NT2/D1 (cell line): Measurements from ENCODE around the gene RAVER1.

ENCODE experiments used
- DNase-seq: peaks from one replicate; pipeline ENCODE4 v3.0.0-alpha.2; 2011; ENCODE audit warnings: low read depth, low spot score
- H3K27me3 ChIP-seq: 2 replicates; pipeline ENCODE4 v1.6.0; 2011; ENCODE audit warnings: mild to moderate bottlenecking; ENCODE audit not compliant: insufficient read length, insufficient read depth
- H3K36me3 ChIP-seq: 2 replicates; pipeline ENCODE4 v1.6.1; 2011; ENCODE audit warnings: mild to moderate bottlenecking, low read length, mixed read lengths; ENCODE audit not compliant: insufficient read depth, insufficient read length
- H3K4me1 ChIP-seq: 2 replicates; pipeline ENCODE4 v1.5.1; 2011; ENCODE audit not compliant: insufficient read depth, insufficient read length
- H3K4me3 ChIP-seq: 2 replicates; pipeline ENCODE4 v1.5.1; 2011; ENCODE audit warnings: low read depth; ENCODE audit not compliant: insufficient read length
- H3K9ac ChIP-seq: 2 replicates; pipeline ENCODE4 v1.6.0; 2011; ENCODE audit warnings: low read depth; ENCODE audit not compliant: insufficient read length
- H3K9me3 ChIP-seq: 2 replicates; pipeline ENCODE4 v1.5.1; 2011; ENCODE audit warnings: mild to moderate bottlenecking, low read length; ENCODE audit not compliant: insufficient read depth
- SUZ12 ChIP-seq: IDR thresholded peaks from 2 replicates; pipeline ENCODE4 v1.6.1; 2011; ENCODE audit not compliant: insufficient read length, insufficient read depth; ENCODE audit errors: extremely low read depth
- YY1 ChIP-seq: IDR thresholded peaks from 2 replicates; pipeline ENCODE4 v1.6.1; 2011; ENCODE audit not compliant: insufficient read length, insufficient read depth
- ZNF274 ChIP-seq: IDR thresholded peaks from 2 replicates; pipeline ENCODE4 v1.6.1; 2011; ENCODE audit warnings: mild to moderate bottlenecking, low read depth, low read length

The RAVER1 gene

GRCh38 chr19:10290876-10291553 lies 42.3 kb downstream of the RAVER1 start:
- no peak for DNase-seq
- peak overlapping the region; percentile 51 for H3K4me3 ChIP-seq
- peaks cover 53% of the 10 kb centered on the region for H3K4me1 ChIP-seq
- H3K36me3 ChIP-seq, result peaks cover under 1% of the 10 kb centered on the region
- no peaks in the 10 kb centered on the region for H3K9me3 ChIP-seq
- no peak for TF ChIP-seq YY1
- no peak for TF ChIP-seq ZNF274
- no peak for TF ChIP-seq SUZ12
- peaks cover 86% of the 10 kb centered on the region for H3K27me3 ChIP-seq
- H3K9ac ChIP-seq, result peak overlapping the region; percentile 72

GRCh38 chr19:10290357-10290875 lies 42.9 kb downstream of the RAVER1 start:
- Histone ChIP-seq H3K36me3 (peaks cover 6% of the 10 kb centered on the region), H3K9ac (peak overlapping the region; percentile 68), H3K4me1 (peaks cover 50% of the 10 kb centered on the region), H3K4me3 (peak overlapping the region; percentile 51), H3K27me3 (peaks cover 80% of the 10 kb centered on the region), H3K9me3 (no peaks in the 10 kb centered on the region)
- TF ChIP-seq YY1, result no peak
- no peak for TF ChIP-seq SUZ12
- DNase-seq, result no peak

GRCh38 chr19:10289836-10290356 lies 43.4 kb downstream of the RAVER1 start, which contains the start of gene ICAM5:
TSS of gene ICAM5 (plus strand) at chr19:10289952. CDS start at chr19:10290044, 92 bp downstream.
- Histone ChIP-seq H3K4me1 (peaks cover 45% of the 10 kb centered on the region), H3K36me3 (peaks cover 11% of the 10 kb centered on the region), H3K9ac (peak within 1 kb of the TSS; percentile 68), H3K4me3 (peak within 1 kb of the TSS; percentile 51), H3K27me3 (peaks cover 75% of the 10 kb centered on the region), H3K9me3 (no peaks in the 10 kb centered on the region)
- DNase-seq, result no peak
- TF ChIP-seq YY1, result no peak
- no peak for TF ChIP-seq ZNF274
- TF ChIP-seq SUZ12, result no peak

GRCh38 chr19:10289167-10289835 lies 44.0 kb downstream of the RAVER1 start:
- Histone ChIP-seq H3K36me3 (peaks cover 17% of the 10 kb centered on the region), H3K4me3 (peak overlapping the region; percentile 40), H3K9me3 (no peaks in the 10 kb centered on the region), H3K9ac (peak overlapping the region; percentile 66), H3K27me3 (peaks cover 69% of the 10 kb centered on the region), H3K4me1 (peaks cover 43% of the 10 kb centered on the region)
- DNase-seq, result no peak
- TF ChIP-seq ZNF274 (no peak), YY1 (no peak), SUZ12 (peak; percentile 8)

- Histone ChIP-seq H3K9me3 (no peaks in the 10 kb centered on the region), H3K27me3 (peaks cover 63% of the 10 kb centered on the region), H3K9ac (peak overlapping the region; percentile 66), H3K36me3 (peaks cover 23% of the 10 kb centered on the region), H3K4me3 (peak overlapping the region; percentile 40), H3K4me1 (peaks cover 42% of the 10 kb centered on the region)
- DNase-seq, result no peak
- TF ChIP-seq YY1 (no peak), SUZ12 (no peak), ZNF274 (no peak)
Observed at GRCh38 chr19:10288662-10289166, 44.6 kb downstream of the RAVER1 start.

GRCh38 chr19:10286803-10287737 lies 46.3 kb downstream of the RAVER1 start, which contains the start of gene ICAM4:
TSS of gene ICAM4 (plus strand) at chr19:10286955. CDS start at chr19:10287013, 58 bp downstream.
- Histone ChIP-seq H3K4me1 (peaks cover 34% of the 10 kb centered on the region), H3K9me3 (no peaks in the 10 kb centered on the region), H3K27me3 (peaks cover 47% of the 10 kb centered on the region), H3K9ac (peak within 1 kb of the TSS; percentile 78), H3K36me3 (peaks cover 28% of the 10 kb centered on the region), H3K4me3 (peak within 1 kb of the TSS; percentile 24)
- no peak for DNase-seq
- no peak for TF ChIP-seq SUZ12
- TF ChIP-seq YY1, result no peak
- TF ChIP-seq ZNF274, result no peak
